ENCODE data around the gene ZDHHC3.

The ZDHHC3 gene

DNA sequence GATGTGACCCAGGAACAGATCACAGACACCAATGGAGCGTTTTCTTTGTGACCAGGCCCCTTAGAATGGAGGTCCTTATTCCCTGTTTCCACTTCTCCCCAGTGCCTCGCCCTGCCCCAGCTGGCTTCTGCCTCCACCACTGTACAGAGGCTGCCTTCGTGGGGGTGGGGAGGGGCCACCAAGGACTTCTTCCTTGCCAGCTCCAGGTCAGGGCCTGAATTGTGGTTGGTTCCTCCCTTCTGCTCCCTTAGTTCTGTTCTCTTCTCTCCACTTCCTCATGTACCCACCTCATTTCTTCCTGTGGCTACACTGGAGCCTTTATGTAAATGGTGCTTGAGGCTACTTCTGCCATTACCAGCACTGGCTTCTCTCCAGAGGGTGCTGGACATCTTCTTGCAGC, 85.1 kb downstream of the ZDHHC3 start:
- H3K27me3 ChIP-seq (ENCODE audit: control insufficient read depth in 1 of 2, insufficient read depth in 2 of 2, low read length in 2 of 2) = no peaks in the 10 kb centered on the region
- no peak overlapping the region for H3K9ac ChIP-seq (ENCODE audit: low read depth in 1 of 2, low read length in 2 of 2)
- H3K4me1 ChIP-seq (ENCODE audit: control insufficient read depth in 1 of 2, insufficient read depth in 2 of 2, low read length in 2 of 2) = no peaks in the 10 kb centered on the region
- H3K36me3 ChIP-seq (ENCODE audit: control insufficient read depth in 1 of 2, insufficient read depth in 2 of 2, low read length in 2 of 2) = no peaks in the 10 kb centered on the region
- H3K4me3 ChIP-seq (ENCODE audit: low read depth in 1 of 2, low read length in 2 of 2) = no peak overlapping the region
- H3K9me3 ChIP-seq (ENCODE audit: control insufficient read depth in 1 of 2, low read length in 2 of 2) = no peaks in the 10 kb centered on the region
- no peak overlapping the region for H3K27ac ChIP-seq (ENCODE audit: low read depth, low read length)

DNA sequence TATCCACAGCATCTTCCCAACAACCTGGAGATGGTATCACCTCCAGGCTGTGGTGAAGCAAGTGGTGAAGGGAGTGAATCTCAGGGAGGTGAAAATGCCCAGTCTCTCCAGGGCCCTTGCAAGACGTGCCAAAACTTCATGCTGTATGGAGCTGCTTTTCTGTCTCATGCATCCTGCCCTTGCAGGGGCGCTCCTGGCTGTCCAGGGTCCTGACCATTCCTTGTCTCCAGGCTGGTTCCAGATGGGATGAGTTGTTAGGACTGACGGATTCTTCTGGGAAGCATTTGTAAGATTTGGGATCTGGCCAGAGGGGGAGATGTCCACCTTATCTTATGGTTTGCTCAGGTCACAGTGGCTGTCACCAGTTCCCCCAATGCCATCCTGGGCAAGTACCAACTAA, 85.7 kb downstream of the ZDHHC3 start:
- Histone ChIP-seq H3K27me3 (ENCODE audit: control insufficient read depth in 1 of 2, insufficient read depth in 2 of 2, low read length in 2 of 2) (peaks cover 0 to 4% of the 10 kb centered on the region in 2 donors), H3K27ac (ENCODE audit: low read depth, low read length) (no peak overlapping the region), H3K9me3 (ENCODE audit: control insufficient read depth in 1 of 2, low read length in 2 of 2) (no peaks in the 10 kb centered on the region), H3K4me3 (ENCODE audit: low read depth in 1 of 2, low read length in 2 of 2) (no peak overlapping the region), H3K36me3 (ENCODE audit: control insufficient read depth in 1 of 2, insufficient read depth in 2 of 2, low read length in 2 of 2) (no peaks in the 10 kb centered on the region), H3K9ac (ENCODE audit: low read depth in 1 of 2, low read length in 2 of 2) (no peak overlapping the region), H3K4me1 (ENCODE audit: control insufficient read depth in 1 of 2, insufficient read depth in 2 of 2, low read length in 2 of 2) (no peaks in the 10 kb centered on the region)

DNA sequence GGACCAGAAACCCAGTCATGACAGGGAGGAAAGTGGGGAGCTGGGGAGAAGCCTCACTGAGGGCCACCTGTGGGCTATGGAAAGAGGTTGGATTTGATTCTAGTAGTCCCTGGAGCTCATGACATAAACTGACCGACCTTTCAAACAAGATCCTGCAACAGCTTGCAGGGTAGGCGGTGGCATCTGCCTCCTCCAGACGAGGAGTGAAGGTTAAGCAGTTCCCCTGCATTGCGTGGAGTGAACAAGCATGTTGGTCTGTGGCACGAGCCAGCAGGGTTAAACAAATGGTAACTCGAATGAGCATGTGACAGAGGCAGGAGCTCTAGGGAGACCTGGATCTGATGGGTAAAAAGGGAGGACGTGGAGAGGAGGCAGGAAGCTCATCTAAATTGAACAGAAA, 88.9 kb downstream of the ZDHHC3 start:
- no peak overlapping the region for H3K9ac ChIP-seq (ENCODE audit: low read depth in 1 of 2, low read length in 2 of 2)
- H3K27ac ChIP-seq (ENCODE audit: low read depth, low read length) = no peak overlapping the region
- peaks cover 0 to 7% of the 10 kb centered on the region in 2 donors for H3K27me3 ChIP-seq (ENCODE audit: control insufficient read depth in 1 of 2, insufficient read depth in 2 of 2, low read length in 2 of 2)
- peaks cover 0 to 4% of the 10 kb centered on the region in 2 donors for H3K9me3 ChIP-seq (ENCODE audit: control insufficient read depth in 1 of 2, low read length in 2 of 2)
- H3K36me3 ChIP-seq (ENCODE audit: control insufficient read depth in 1 of 2, insufficient read depth in 2 of 2, low read length in 2 of 2) = no peaks in the 10 kb centered on the region
- H3K4me1 ChIP-seq (ENCODE audit: control insufficient read depth in 1 of 2, insufficient read depth in 2 of 2, low read length in 2 of 2) = no peaks in the 10 kb centered on the region
- H3K4me3 ChIP-seq (ENCODE audit: low read depth in 1 of 2, low read length in 2 of 2) = no peak overlapping the region

DNA sequence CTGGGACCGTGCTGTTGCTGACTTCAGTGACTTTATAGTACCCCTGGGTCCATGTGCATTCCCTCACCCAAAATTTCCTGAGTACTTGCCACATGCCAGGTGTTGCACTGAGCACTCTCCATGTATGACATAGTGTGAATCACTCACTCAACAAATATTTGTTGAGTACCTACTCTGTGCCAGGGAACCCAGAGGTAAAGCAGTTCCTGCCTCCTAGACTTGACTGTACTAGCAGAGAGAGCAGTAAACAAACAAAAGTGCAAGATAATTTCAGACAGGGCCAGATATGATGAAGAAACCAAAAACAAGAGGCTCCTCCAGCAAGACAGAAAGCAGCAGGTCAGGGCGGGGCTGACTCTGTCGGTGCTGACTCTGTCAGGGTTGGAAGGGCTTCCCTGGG, 89.4 kb downstream of the ZDHHC3 start:
- Histone ChIP-seq H3K36me3 (ENCODE audit: control insufficient read depth in 1 of 2, insufficient read depth in 2 of 2, low read length in 2 of 2) (no peaks in the 10 kb centered on the region), H3K27me3 (ENCODE audit: control insufficient read depth in 1 of 2, insufficient read depth in 2 of 2, low read length in 2 of 2) (peaks cover 0 to 7% of the 10 kb centered on the region in 2 donors), H3K27ac (ENCODE audit: low read depth, low read length) (no peak overlapping the region), H3K4me1 (ENCODE audit: control insufficient read depth in 1 of 2, insufficient read depth in 2 of 2, low read length in 2 of 2) (no peaks in the 10 kb centered on the region), H3K9me3 (ENCODE audit: control insufficient read depth in 1 of 2, low read length in 2 of 2) (peaks cover 0 to 4% of the 10 kb centered on the region in 2 donors), H3K9ac (ENCODE audit: low read depth in 1 of 2, low read length in 2 of 2) (no peak overlapping the region), H3K4me3 (ENCODE audit: low read depth in 1 of 2, low read length in 2 of 2) (no peak overlapping the region)

DNA sequence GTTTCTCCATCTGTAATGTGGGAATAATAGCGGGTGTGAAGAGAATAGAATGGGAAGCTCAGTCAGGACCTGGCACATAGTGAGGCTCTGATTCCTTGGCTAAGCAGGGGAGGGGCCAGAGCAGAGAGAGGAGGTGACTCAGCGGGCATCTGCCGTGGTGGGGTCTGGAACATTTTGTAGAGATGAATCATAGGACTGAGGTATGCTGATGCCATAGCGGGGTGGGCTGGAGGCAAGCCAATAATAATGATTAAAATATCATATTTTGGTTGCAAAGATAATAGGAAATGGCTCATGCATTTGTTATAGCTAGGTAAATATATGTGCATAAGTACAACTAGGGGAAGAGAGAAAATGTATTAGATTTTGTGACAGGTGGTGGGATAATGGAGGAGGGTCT, 90.4 kb downstream of the ZDHHC3 start:
- H3K4me1 ChIP-seq (ENCODE audit: control insufficient read depth in 1 of 2, insufficient read depth in 2 of 2, low read length in 2 of 2) = no peaks in the 10 kb centered on the region
- peaks cover 0 to 7% of the 10 kb centered on the region in 2 donors for H3K27me3 ChIP-seq (ENCODE audit: control insufficient read depth in 1 of 2, insufficient read depth in 2 of 2, low read length in 2 of 2)
- no peak overlapping the region for H3K4me3 ChIP-seq (ENCODE audit: low read depth in 1 of 2, low read length in 2 of 2)
- H3K9ac ChIP-seq (ENCODE audit: low read depth in 1 of 2, low read length in 2 of 2) = no peak overlapping the region
- H3K36me3 ChIP-seq (ENCODE audit: control insufficient read depth in 1 of 2, insufficient read depth in 2 of 2, low read length in 2 of 2) = no peaks in the 10 kb centered on the region
- H3K27ac ChIP-seq (ENCODE audit: low read depth, low read length) = no peak overlapping the region
- peaks cover 0 to 4% of the 10 kb centered on the region in 2 donors for H3K9me3 ChIP-seq (ENCODE audit: control insufficient read depth in 1 of 2, low read length in 2 of 2)

DNA sequence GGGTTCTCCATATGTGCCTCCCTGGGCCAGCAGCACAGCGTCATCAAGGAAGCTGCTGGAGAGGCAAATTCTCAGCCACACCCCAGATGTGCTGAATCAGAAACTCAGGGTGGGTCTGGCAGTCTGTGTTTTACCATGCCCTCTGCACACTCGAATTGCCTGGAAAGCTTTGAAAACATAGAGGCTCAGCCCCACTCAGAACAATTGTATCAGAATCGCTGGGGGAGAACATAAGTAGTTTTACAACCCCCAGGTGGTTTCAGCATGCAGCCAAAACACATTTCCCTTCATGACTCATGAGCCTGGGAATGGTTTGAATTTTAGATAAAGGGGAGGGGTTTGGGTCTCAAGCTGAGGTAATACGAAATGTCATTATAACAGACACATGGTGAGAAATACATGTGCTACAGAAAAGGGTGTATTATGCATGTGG, 92.0 kb downstream of the ZDHHC3 start:
- peaks cover 2 to 7% of the 10 kb centered on the region in 2 donors for H3K27me3 ChIP-seq (ENCODE audit: control insufficient read depth in 1 of 2, insufficient read depth in 2 of 2, low read length in 2 of 2)
- no peak overlapping the region for H3K4me3 ChIP-seq (ENCODE audit: low read depth in 1 of 2, low read length in 2 of 2)
- no peak overlapping the region for H3K9ac ChIP-seq (ENCODE audit: low read depth in 1 of 2, low read length in 2 of 2)
- H3K36me3 ChIP-seq (ENCODE audit: control insufficient read depth in 1 of 2, insufficient read depth in 2 of 2, low read length in 2 of 2) = no peaks in the 10 kb centered on the region
- H3K27ac ChIP-seq (ENCODE audit: low read depth, low read length) = no peak overlapping the region
- peaks cover 0 to 4% of the 10 kb centered on the region in 2 donors for H3K9me3 ChIP-seq (ENCODE audit: control insufficient read depth in 1 of 2, low read length in 2 of 2)
- no peaks in the 10 kb centered on the region for H3K4me1 ChIP-seq (ENCODE audit: control insufficient read depth in 1 of 2, insufficient read depth in 2 of 2, low read length in 2 of 2)

DNA sequence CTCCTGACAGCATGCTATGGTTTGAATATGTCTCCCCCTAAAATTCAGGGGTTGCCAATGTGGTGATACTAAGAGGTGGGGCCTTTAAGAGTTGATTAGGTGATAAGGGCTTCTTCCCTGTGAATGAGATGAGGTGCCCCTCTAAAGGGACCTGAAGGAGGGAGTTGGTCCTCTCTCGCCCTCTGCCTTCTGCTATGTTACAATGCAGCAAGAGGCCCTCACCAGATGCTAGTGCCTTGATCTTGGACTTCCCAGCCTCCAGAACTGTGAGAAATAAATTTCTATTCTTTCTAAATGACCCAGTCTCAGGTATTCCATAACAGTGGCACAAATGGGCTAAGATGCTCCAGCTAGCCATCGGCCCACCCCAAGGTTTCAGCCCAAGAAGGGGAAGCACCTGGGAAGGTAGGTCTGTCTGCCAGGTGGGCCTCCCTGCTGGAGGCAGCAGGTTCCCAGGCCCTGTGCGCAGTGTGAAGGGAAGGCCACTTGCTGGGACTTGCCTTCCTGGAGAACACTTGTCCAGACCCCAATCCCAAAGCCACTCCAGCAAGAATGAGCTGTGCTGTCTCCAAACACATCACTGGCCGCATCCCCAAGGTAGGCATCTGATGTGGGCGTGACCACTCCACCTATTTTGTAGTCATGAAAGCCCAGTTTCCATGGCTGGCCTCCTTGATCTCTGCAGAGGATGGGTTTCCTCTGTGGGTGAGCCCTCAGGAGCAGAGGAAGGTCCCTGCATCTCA, 92.6 kb downstream of the ZDHHC3 start:
- no peak overlapping the region for H3K9ac ChIP-seq (ENCODE audit: low read depth in 1 of 2, low read length in 2 of 2)
- H3K4me1 ChIP-seq (ENCODE audit: control insufficient read depth in 1 of 2, insufficient read depth in 2 of 2, low read length in 2 of 2) = no peaks in the 10 kb centered on the region
- peaks cover 0 to 4% of the 10 kb centered on the region in 2 donors for H3K9me3 ChIP-seq (ENCODE audit: control insufficient read depth in 1 of 2, low read length in 2 of 2)
- no peaks in the 10 kb centered on the region for H3K36me3 ChIP-seq (ENCODE audit: control insufficient read depth in 1 of 2, insufficient read depth in 2 of 2, low read length in 2 of 2)
- H3K27me3 ChIP-seq (ENCODE audit: control insufficient read depth in 1 of 2, insufficient read depth in 2 of 2, low read length in 2 of 2) = peaks cover 2 to 7% of the 10 kb centered on the region in 2 donors
- H3K27ac ChIP-seq (ENCODE audit: low read depth, low read length) = no peak overlapping the region
- no peak overlapping the region for H3K4me3 ChIP-seq (ENCODE audit: low read depth in 1 of 2, low read length in 2 of 2)

DNA sequence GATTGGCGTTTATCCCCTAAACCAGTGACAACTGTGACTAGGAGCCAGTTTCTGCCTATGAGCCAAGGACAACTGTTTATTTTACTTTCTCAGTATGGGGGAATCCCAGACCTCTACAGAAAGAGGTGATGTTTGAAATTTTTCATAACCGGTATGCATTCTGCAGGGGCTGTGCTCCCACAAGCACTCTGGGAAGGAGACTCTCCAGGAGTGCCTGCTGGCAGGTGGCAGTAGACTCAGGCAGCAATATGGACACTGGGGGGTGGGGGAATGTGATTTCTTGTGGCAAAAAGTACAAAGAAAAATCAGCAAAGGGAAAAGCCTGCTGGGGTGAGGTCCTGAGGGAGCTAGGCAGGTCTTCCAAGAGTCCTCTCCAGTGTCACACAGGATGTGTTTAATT, 95.7 kb downstream of the ZDHHC3 start:
- H3K4me3 ChIP-seq (ENCODE audit: low read depth in 1 of 2, low read length in 2 of 2) = no peak overlapping the region
- H3K9me3 ChIP-seq (ENCODE audit: control insufficient read depth in 1 of 2, low read length in 2 of 2) = peaks cover 0 to 4% of the 10 kb centered on the region in 2 donors
- no peaks in the 10 kb centered on the region for H3K4me1 ChIP-seq (ENCODE audit: control insufficient read depth in 1 of 2, insufficient read depth in 2 of 2, low read length in 2 of 2)
- H3K36me3 ChIP-seq (ENCODE audit: control insufficient read depth in 1 of 2, insufficient read depth in 2 of 2, low read length in 2 of 2) = no peaks in the 10 kb centered on the region
- no peak overlapping the region for H3K27ac ChIP-seq (ENCODE audit: low read depth, low read length)
- H3K27me3 ChIP-seq (ENCODE audit: control insufficient read depth in 1 of 2, insufficient read depth in 2 of 2, low read length in 2 of 2) = peaks cover 2 to 3% of the 10 kb centered on the region in 2 donors
- H3K9ac ChIP-seq (ENCODE audit: low read depth in 1 of 2, low read length in 2 of 2) = no peak overlapping the region

DNA sequence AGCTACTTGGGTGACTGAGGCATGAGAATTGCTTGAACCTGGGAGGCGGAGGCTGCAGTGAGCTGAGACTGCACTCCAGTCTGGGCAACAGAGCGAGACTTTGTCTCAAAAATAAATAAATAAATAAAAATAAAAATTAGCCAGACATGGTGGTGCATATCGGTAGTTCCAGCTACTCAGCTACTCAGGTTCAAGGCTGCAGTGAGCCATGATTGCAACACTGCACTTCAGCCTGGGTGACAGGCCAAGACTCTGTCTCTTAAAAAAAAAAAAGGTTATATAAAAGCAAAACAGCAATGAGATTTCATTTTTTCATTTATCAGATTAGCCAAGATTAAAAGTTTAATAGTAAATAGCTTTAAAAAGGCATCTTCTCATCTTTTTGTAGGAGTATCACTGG, 98.6 kb downstream of the ZDHHC3 start:
- H3K4me1 ChIP-seq (ENCODE audit: control insufficient read depth in 1 of 2, insufficient read depth in 2 of 2, low read length in 2 of 2) = no peaks in the 10 kb centered on the region

DNA sequence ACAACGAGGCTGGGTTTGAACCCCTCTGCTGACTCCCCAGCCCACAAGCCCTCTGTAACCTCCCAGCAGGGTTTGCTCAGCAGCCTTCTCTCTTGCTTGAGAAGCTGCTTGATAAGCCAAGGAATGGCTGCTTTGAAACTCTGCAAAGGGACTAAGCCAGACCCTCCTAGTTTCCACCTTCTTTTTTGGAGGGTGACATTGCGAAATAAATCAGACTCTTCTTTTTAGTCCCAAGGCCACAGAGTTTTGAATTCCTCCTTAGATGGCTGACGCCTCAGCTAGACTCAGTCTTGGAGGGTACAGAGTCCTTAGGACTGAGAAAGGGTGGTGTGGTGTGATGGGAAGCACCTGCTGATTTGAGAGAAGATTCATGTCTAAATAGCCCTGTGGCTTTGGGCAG, 100.4 kb downstream of the ZDHHC3 start:
- H3K36me3 ChIP-seq (ENCODE audit: control insufficient read depth in 1 of 2, insufficient read depth in 2 of 2, low read length in 2 of 2) = no peaks in the 10 kb centered on the region
- H3K9ac ChIP-seq (ENCODE audit: low read depth in 1 of 2, low read length in 2 of 2) = no peak overlapping the region
- H3K4me3 ChIP-seq (ENCODE audit: low read depth in 1 of 2, low read length in 2 of 2) = no peak overlapping the region
- H3K9me3 ChIP-seq (ENCODE audit: control insufficient read depth in 1 of 2, low read length in 2 of 2) = no peaks in the 10 kb centered on the region
- H3K4me1 ChIP-seq (ENCODE audit: control insufficient read depth in 1 of 2, insufficient read depth in 2 of 2, low read length in 2 of 2) = no peaks in the 10 kb centered on the region
- peaks cover 0 to 2% of the 10 kb centered on the region in 2 donors for H3K27me3 ChIP-seq (ENCODE audit: control insufficient read depth in 1 of 2, insufficient read depth in 2 of 2, low read length in 2 of 2)
- no peak overlapping the region for H3K27ac ChIP-seq (ENCODE audit: low read depth, low read length)

More for the DNA sequence above, 98.6 kb downstream of the ZDHHC3 start:
- peaks cover 0 to 2% of the 10 kb centered on the region in 2 donors for H3K27me3 ChIP-seq (ENCODE audit: control insufficient read depth in 1 of 2, insufficient read depth in 2 of 2, low read length in 2 of 2)
- no peaks in the 10 kb centered on the region for H3K9me3 ChIP-seq (ENCODE audit: control insufficient read depth in 1 of 2, low read length in 2 of 2)
- no peak overlapping the region for H3K27ac ChIP-seq (ENCODE audit: low read depth, low read length)
- H3K9ac ChIP-seq (ENCODE audit: low read depth in 1 of 2, low read length in 2 of 2) = no peak overlapping the region
- no peaks in the 10 kb centered on the region for H3K36me3 ChIP-seq (ENCODE audit: control insufficient read depth in 1 of 2, insufficient read depth in 2 of 2, low read length in 2 of 2)
- no peak overlapping the region for H3K4me3 ChIP-seq (ENCODE audit: low read depth in 1 of 2, low read length in 2 of 2)

All from duodenal mucosa (tissue), 2 donors.